ENCODE data around the gene SOX21. TPM values are rescaled to one million over a fixed set of nuclear protein-coding genes. Genes with fewer than 3 reads are reported as not detected.

Gene SOX21
- total and polyA plus RNA-seq, 2 donors from 2014 or later = not detected

DNA sequence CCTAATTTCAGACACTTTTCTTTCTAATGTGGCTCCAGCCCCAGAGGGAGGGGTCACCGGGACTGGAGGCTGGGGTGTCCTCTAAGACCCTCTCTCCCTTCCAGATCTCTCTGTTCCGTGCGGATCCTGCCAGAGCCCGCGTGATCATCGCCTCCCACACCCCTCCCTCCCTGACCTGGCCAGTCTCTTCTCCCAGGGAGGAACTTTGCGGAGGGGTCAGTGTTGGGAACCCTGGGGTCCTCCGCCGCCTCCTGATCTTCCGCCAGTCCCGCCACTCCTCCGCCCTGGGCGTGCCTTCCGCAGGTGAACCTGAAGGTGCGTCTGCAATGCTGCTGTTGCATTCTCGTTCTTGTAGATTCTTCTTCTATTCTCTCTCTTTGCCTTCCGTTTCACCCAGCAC lies 9.1 kb downstream of the SOX21 start:
- Histone ChIP-seq H3K4me1 (ENCODE audit: control insufficient read depth in 2 of 3, insufficient read depth in 2 of 3, low read depth in 1 of 3, low read length in 3 of 3) (no peaks in the 10 kb centered on the region), H3K9ac (ENCODE audit: low read length in 3 of 3) (no peak overlapping the region), H3K27ac (ENCODE audit: low read depth in 2 of 2, low read length in 2 of 2) (no peak overlapping the region), H3K4me3 (ENCODE audit: low read length in 3 of 3) (no peak overlapping the region), H3K36me3 (ENCODE audit: control insufficient read depth in 2 of 3, insufficient read depth in 3 of 3, low read length in 3 of 3) (no peaks in the 10 kb centered on the region), H3K27me3 (ENCODE audit: control insufficient read depth, insufficient read depth, low read length) (peaks cover 85% of the 10 kb centered on the region), H3K9me3 (ENCODE audit: control insufficient read depth in 2 of 3, insufficient read depth in 1 of 3, low read length in 3 of 3) (no peaks in the 10 kb centered on the region)
- intact Hi-C loops (cut with DNase I) = no loop called here
- DNase-seq (peak in 1 of 5 donors; percentile 46), FAIRE-seq (no peak)
- TF ChIP-seq CTCF (IDR thresholded peaks at IDR 0.05; ENCODE audit: borderline replicate concordance, extremely low read depth, insufficient read depth) = no peak

GRCh38 chr13:94702181-94703041 lies 9.9 kb downstream of the SOX21 start:
- H3K4me1 ChIP-seq (ENCODE audit: control insufficient read depth in 2 of 3, insufficient read depth in 2 of 3, low read depth in 1 of 3, low read length in 3 of 3) = no peaks in the 10 kb centered on the region
- no peak overlapping the region for H3K9ac ChIP-seq (ENCODE audit: low read length in 3 of 3)
- peak in 4 of 5 donors; percentile 14 to 38 (median 16) for DNase-seq
- no peak overlapping the region for H3K27ac ChIP-seq (ENCODE audit: low read depth in 2 of 2, low read length in 2 of 2)
- no peak overlapping the region for H3K4me3 ChIP-seq (ENCODE audit: low read length in 3 of 3)
- H3K9me3 ChIP-seq (ENCODE audit: control insufficient read depth in 2 of 3, insufficient read depth in 1 of 3, low read length in 3 of 3) = no peaks in the 10 kb centered on the region
- no peak for FAIRE-seq
- intact Hi-C loops (cut with DNase I) = no loop called here
- TF ChIP-seq CTCF (IDR thresholded peaks at IDR 0.05; ENCODE audit: borderline replicate concordance, extremely low read depth, insufficient read depth) = no peak
- peaks cover 80% of the 10 kb centered on the region for H3K27me3 ChIP-seq (ENCODE audit: control insufficient read depth, insufficient read depth, low read length)
- H3K36me3 ChIP-seq (ENCODE audit: control insufficient read depth in 2 of 3, insufficient read depth in 3 of 3, low read length in 3 of 3) = no peaks in the 10 kb centered on the region

DNA sequence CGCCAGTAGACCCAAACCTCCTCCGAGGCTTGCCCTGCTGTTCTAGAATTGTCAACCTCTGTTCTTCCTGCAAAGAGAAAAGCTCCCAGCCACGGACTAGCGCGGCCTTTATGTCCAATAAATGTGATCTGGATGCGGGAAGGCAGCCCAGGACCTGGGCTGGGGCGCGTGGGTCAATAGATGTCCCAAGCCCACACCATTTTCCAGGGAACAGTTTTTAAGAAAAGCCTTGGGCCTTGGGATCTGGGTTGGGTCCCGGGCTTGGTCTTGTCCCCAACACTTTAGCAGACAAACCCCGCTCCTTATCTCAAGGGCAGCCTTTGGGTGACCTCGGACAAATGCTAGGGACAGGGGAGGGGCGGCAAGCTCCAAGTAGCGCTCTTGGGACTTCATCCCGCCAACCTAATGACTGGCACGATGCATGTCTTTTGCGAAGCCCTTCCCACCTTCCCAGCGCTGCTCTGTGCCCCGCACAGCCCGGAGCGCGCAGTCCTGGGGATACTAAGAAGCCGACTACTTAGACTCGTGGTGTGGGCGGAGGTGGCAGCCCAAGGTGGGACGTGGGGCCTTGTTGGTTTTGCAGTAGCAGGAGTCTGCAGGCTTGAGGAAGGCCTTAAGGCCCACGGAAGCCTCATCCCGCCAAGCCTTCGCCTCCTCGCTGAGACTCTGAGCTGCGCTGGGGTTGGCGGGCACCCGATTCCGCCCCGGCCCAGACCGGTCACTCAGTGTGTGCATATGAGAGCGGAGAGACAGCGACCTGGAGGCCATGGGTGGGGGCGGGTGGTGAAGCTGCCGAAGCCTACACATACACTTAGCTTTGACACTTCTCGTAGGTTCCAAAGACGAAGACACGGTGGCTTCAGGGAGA lies 10.8 kb downstream of the SOX21 start:
- no peak overlapping the region for H3K4me3 ChIP-seq (ENCODE audit: low read length in 3 of 3)
- H3K27me3 ChIP-seq (ENCODE audit: control insufficient read depth, insufficient read depth, low read length) = peaks cover 72% of the 10 kb centered on the region
- DNase-seq (peak in 1 of 5 donors; percentile 34), FAIRE-seq (no peak)
- intact Hi-C loops (cut with DNase I) = no loop called here
- H3K9ac ChIP-seq (ENCODE audit: low read length in 3 of 3) = no peak overlapping the region
- no peak overlapping the region for H3K27ac ChIP-seq (ENCODE audit: low read depth in 2 of 2, low read length in 2 of 2)
- no peaks in the 10 kb centered on the region for H3K36me3 ChIP-seq (ENCODE audit: control insufficient read depth in 2 of 3, insufficient read depth in 3 of 3, low read length in 3 of 3)
- TF ChIP-seq CTCF (IDR thresholded peaks at IDR 0.05; ENCODE audit: borderline replicate concordance, extremely low read depth, insufficient read depth) = no peak
- no peaks in the 10 kb centered on the region for H3K4me1 ChIP-seq (ENCODE audit: control insufficient read depth in 2 of 3, insufficient read depth in 2 of 3, low read depth in 1 of 3, low read length in 3 of 3)
- no peaks in the 10 kb centered on the region for H3K9me3 ChIP-seq (ENCODE audit: control insufficient read depth in 2 of 3, insufficient read depth in 1 of 3, low read length in 3 of 3)
